Inferior parietal cortex (tissue), 1 donor: ENCODE results near the gene H6PD.

Experiments
- DNase-seq: peaks from one replicate; pipeline ENCODE4 v3.0.0-alpha.2; 2016; ENCODE audit errors: extremely low spot score

H6PD gene

GRCh38 chr1:9260059-9260766 lies 25.6 kb downstream of the H6PD start:
- DNase-seq = no peak

- no peak for DNase-seq
Measured at GRCh38 chr1:9261496-9261895, 26.9 kb downstream of the H6PD start.

DNA sequence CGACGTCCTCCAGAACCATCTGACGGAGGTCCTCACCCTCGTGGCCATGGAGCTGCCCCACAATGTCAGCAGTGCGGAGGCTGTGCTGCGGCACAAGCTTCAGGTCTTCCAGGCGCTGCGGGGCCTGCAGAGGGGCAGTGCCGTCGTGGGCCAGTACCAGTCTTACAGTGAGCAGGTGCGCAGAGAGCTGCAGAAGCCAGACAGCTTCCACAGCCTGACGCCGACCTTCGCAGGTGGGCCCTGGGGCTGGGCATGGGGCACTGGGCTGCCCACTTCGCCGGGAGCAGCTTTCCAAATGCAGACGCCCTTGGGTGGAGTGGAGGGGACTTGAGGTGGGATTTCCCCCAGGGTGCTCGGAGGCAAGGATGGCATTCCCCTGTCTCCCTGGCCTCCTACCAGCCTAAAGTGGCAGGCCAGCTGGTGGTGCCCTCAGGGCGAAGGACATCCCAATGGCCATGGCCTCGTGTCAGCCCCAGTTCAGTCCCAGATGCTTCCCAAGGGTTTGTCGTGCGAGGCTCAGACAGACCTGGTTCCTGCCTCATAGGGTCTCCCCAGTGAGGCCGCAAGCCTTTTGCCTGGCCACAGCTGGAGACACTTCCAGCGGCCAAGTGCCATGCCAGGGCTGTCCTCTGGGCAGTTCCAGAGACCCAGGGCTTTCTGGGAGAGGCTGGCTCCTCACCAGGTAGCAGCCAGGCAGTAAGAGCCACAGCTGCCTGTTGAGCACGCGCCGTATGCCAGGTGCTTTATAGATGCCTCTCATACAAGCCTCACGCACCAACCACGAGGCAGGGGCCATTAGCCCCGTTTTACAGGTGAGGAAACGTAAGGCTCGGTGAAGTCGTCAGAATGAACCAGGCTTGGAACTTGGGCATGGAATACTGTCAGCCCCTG lies 27.8 kb downstream of the H6PD start:
- DNase-seq = no peak

GRCh38 chr1:9263276-9263855 lies 28.8 kb downstream of the H6PD start:
- no peak for DNase-seq

- no peak for DNase-seq
Measured at GRCh38 chr1:9263984-9264872, 29.7 kb downstream of the H6PD start.

DNA sequence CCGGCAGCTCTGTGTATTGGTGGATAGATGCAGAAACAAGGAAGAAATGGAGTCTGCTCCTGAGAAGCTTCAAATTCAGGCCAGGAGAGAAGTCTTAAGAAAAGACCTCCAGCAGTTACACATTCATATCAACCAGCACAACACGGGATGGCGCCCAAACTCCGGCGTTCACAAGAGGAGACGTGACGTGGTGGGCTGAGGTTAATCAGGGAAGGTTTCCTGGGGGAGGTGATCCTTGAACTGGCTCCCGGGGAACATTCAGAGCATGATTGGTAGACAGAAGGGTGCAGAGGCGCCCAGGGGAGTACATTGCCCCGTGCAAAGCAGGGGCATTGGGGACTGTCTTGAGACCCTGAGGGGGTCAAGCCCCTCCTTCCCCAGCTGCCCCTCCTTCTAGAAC lies 30.5 kb downstream of the H6PD start:
- DNase-seq = no peak

GRCh38 chr1:9265968-9266367 lies 31.4 kb downstream of the H6PD start:
- no peak for DNase-seq

DNA sequence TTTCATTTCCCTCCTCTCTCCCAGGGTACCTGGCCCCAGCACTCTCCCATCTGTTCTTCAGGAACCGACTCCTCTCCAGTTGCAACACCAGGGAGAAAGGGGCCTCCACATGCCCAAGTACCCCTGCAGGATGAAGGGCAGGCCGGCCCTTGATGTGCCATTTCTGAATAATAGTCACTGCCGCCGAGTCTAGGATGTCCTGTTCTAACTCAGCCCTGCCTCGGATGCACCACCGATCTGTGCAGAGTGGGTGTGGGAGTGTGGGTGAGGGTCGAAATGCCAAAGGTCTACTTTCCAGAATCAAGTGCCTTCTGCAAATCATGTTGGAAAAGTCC lies 32.7 kb downstream of the H6PD start:
- DNase-seq = no peak

- no peak for DNase-seq
Measured at GRCh38 chr1:9267827-9268581, 33.4 kb downstream of the H6PD start.

DNA sequence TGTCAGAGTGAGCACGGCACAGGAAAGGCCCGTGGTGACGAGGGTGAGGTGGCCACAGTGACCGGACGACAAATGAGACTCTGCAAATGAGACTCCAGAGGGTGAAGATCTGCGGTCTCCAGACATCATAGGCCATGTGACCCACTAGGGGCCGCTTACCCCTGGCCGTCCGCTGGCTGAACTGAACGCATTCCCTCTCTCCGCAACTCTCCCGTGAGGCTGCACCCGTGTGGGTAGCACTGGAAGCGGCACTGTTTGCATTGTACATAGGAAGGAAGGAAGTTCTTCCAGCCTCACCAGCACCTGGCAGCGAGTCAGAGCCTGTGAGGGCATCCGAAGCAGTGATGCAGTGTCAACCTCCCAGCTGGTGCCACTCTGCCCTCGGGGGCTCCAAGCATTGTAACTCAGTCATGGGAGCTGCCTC lies 34.5 kb downstream of the H6PD start:
- DNase-seq = no peak

DNA sequence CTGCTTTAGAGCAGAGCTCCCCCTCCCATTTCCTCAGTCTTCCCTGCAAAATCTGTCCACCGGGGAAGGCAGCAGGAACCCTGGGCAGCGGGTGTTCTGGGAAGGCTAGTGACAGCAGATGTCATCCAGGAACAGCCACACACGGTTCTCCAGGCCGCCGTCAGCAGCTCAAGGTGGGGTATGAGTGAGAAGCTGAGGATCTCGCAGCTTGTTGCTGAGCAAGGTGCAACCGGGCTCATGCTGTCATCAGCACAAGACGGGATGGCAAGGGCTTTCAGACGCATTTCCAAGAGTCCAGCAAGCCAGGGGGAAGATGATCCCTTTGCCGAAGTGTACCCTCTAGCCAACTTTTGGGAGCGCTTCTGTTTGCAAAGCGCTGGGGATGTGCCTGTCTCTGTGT lies 35.1 kb downstream of the H6PD start:
- DNase-seq = no peak

- DNase-seq = no peak
Measured at GRCh38 chr1:9270290-9270883, 35.8 kb downstream of the H6PD start.

- DNase-seq = no peak
Measured at GRCh38 chr1:9271283-9271682, 36.7 kb downstream of the H6PD start.

GRCh38 chr1:9271861-9272595 lies 37.5 kb downstream of the H6PD start:
- DNase-seq = no peak

DNA sequence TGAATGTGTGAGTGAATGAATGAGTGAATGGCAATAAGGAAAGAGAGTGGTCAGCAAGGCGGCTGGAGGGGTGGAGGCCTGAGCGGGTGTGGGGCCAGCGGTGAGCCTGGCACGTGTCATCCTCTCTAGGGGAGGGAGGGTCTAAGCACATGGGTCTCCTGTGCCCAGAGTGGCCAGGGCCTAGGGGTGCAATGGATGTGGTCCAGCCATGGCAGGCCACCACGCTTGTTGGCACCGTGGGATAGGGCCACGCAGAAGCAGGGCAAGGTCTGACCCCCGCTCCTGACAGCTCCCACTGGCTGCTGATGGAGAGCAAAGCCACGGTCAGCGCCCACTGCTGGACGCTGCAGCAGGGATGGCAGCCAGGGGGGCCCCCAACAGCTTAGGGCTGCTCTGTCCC lies 38.6 kb downstream of the H6PD start:
- no peak for DNase-seq

- no peak for DNase-seq
Measured at GRCh38 chr1:9275161-9275560, 40.6 kb downstream of the H6PD start.

GRCh38 chr1:9275567-9276034 lies 41.0 kb downstream of the H6PD start:
- DNase-seq = no peak

DNA sequence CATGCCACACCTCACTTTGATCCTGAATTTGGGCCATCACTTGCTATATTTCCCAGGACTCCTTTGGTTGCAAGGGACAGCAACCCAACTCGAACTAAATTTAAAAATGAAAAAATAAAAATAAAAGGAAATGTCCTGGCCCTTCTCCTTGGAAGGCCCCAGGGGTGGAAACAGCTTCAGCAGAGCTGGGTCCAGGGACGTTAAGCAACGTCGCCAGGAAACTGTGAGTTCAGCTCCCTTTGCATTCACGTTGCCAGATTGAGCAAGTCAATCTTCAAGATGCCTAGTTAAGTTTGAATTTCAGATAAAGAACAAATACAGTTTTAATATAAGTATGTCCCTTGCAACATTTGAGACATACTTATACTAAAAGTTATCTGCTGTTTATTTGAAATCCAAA lies 43.5 kb downstream of the H6PD start:
- no peak for DNase-seq

- DNase-seq = no peak
Measured at GRCh38 chr1:9278585-9279153, 44.1 kb downstream of the H6PD start.
